Measurements from ENCODE around the gene ITPK1.

DNA sequence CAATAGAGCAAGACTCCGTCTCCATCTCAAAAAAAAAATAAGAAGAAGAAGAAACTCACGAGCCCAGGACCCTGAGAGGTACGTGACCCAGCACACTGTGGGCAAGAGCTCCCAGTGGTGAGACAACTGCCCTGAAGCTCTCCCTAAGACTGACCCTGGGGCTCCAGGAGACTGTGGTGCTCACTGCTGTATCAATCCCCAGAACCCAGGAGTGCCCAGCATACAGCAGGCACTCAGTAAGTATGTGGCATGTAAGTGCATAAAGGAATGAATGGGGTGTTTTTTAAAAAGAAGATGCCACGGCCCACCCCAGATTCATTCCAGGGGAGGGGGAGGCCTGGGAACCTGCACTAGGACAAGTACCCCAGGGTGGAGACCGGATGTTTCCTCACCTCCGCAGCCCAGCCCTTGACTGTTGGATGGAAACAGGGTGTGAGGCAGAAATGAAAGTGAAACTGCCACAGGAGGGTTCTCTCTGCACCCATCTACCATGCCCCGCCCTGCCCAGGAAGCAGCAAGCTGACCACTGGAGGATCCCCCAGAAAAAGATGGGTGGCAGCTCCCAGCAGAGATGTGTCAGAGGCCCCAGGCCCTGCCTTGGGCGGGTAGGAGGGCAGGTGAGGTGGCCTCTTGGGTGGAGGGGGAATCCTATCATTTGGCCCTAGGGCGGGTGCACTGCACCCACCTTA lies 12.2 kb downstream of the ITPK1 start:
- TF ChIP-seq, protein P1, sequence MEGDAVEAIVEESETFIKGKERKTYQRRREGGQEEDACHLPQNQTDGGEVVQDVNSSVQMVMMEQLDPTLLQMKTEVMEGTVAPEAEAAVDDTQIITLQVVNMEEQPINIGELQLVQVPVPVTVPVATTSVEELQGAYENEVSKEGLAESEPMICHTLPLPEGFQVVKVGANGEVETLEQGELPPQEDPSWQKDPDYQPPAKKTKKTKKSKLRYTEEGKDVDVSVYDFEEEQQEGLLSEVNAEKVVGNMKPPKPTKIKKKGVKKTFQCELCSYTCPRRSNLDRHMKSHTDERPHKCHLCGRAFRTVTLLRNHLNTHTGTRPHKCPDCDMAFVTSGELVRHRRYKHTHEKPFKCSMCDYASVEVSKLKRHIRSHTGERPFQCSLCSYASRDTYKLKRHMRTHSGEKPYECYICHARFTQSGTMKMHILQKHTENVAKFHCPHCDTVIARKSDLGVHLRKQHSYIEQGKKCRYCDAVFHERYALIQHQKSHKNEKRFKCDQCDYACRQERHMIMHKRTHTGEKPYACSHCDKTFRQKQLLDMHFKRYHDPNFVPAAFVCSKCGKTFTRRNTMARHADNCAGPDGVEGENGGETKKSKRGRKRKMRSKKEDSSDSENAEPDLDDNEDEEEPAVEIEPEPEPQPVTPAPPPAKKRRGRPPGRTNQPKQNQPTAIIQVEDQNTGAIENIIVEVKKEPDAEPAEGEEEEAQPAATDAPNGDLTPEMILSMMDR (IDR thresholded peaks at IDR 0.05 in 2 of 3, conservative IDR thresholded peaks at IDR 0.05 in 1 of 3; ENCODE audit: control insufficient read depth in 2 of 3, extremely low read depth in 1 of 3, insufficient read depth in 1 of 3, low read depth in 3 of 3, low read length in 3 of 3) = no peak
- TF ChIP-seq BRCA1 (IDR thresholded peaks at IDR 0.05; ENCODE audit: low read depth, low read length) (no peak), JUNB (IDR thresholded peaks at IDR 0.05) (no peak), ZBTB33 (IDR thresholded peaks at IDR 0.05) (no peak), CREM (IDR thresholded peaks at IDR 0.05; ENCODE audit: low read depth) (no peak), HCFC1 (IDR thresholded peaks at IDR 0.05; ENCODE audit: low read length) (0 out of 2 replicates have a peak, but pooled peaks have one; percentile 17), POLR2A (IDR thresholded peaks at IDR 0.05; ENCODE audit: low read depth, low read length) (peak; percentile 48), NR2C2 (IDR thresholded peaks at IDR 0.05; ENCODE audit: borderline replicate concordance, control insufficient read depth, insufficient read length, low read depth) (no peak), TAF1 (IDR thresholded peaks at IDR 0.05; ENCODE audit: borderline replicate concordance, low read depth, low read length) (0 out of 2 replicates have a peak, but pooled peaks have one; percentile 33), WRNIP1 (IDR thresholded peaks at IDR 0.05; ENCODE audit: borderline replicate concordance, low read depth, low read length) (no peak), PBX3 (IDR thresholded peaks at IDR 0.05; ENCODE audit: insufficient replicate concordance, low read depth, low read length) (no peak), SMC3 (IDR thresholded peaks at IDR 0.05; ENCODE audit: borderline replicate concordance, low read length) (peak; percentile 2; the same call in 1 of the 2 replicates), PAX5 (IDR thresholded peaks at IDR 0.05; ENCODE audit: borderline replicate concordance, low read depth, low read length) (no peak)

Data from GM12878 (cell line).